ENCODE data around the gene MARK3.
"Not testable (repeated sequence)": the region's sequence is repeated elsewhere in the genome, so short reads cannot be mapped to it uniquely, and the experiment has no call there.

MARK3 gene

DNA sequence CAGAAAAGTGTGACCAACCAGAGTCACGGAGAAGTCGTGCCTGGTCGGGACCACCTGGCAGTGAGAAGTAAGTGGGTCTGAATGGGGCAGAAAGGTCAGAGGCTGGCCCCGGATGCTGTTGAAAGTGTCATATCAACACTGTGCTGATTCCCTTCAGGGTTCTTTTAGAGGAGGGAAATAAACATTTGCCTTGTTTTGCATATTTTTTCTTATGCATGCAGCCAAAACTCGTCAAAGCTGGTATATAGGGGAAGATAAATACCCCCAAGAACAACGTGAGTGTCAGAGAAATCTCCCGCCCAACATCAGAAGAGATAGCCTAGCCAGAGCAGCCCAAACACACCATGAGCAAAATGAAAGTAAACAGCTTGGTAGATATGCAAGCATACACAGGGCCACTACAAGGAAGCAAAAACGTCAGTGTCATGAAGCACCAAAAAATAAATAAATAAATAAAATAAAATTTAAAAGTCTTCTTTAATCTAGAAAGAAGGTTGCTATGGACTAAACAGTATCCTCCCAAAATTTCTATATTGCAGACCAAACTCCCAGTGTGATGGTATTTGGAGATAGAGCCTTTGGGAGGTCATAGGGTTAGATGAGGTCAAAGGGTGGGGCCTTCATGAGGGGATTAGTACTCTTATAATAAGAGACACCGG lies 29.1 kb upstream of the MARK3 start:
- no peak overlapping the region for H3K4me3 ChIP-seq (replicated peaks; ENCODE audit: insufficient read depth, low read length)
- TF ChIP-seq SPI1 (IDR thresholded peaks at IDR 0.05; ENCODE audit: borderline replicate concordance, low read depth), result no peak
- TF ChIP-seq, protein P1, sequence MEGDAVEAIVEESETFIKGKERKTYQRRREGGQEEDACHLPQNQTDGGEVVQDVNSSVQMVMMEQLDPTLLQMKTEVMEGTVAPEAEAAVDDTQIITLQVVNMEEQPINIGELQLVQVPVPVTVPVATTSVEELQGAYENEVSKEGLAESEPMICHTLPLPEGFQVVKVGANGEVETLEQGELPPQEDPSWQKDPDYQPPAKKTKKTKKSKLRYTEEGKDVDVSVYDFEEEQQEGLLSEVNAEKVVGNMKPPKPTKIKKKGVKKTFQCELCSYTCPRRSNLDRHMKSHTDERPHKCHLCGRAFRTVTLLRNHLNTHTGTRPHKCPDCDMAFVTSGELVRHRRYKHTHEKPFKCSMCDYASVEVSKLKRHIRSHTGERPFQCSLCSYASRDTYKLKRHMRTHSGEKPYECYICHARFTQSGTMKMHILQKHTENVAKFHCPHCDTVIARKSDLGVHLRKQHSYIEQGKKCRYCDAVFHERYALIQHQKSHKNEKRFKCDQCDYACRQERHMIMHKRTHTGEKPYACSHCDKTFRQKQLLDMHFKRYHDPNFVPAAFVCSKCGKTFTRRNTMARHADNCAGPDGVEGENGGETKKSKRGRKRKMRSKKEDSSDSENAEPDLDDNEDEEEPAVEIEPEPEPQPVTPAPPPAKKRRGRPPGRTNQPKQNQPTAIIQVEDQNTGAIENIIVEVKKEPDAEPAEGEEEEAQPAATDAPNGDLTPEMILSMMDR (IDR thresholded peaks at IDR 0.05; ENCODE audit: insufficient read depth, low read length), result no peak
- no peak for TF ChIP-seq GABPA (IDR thresholded peaks at IDR 0.05; ENCODE audit: low read depth)
- TF ChIP-seq, protein P2, sequence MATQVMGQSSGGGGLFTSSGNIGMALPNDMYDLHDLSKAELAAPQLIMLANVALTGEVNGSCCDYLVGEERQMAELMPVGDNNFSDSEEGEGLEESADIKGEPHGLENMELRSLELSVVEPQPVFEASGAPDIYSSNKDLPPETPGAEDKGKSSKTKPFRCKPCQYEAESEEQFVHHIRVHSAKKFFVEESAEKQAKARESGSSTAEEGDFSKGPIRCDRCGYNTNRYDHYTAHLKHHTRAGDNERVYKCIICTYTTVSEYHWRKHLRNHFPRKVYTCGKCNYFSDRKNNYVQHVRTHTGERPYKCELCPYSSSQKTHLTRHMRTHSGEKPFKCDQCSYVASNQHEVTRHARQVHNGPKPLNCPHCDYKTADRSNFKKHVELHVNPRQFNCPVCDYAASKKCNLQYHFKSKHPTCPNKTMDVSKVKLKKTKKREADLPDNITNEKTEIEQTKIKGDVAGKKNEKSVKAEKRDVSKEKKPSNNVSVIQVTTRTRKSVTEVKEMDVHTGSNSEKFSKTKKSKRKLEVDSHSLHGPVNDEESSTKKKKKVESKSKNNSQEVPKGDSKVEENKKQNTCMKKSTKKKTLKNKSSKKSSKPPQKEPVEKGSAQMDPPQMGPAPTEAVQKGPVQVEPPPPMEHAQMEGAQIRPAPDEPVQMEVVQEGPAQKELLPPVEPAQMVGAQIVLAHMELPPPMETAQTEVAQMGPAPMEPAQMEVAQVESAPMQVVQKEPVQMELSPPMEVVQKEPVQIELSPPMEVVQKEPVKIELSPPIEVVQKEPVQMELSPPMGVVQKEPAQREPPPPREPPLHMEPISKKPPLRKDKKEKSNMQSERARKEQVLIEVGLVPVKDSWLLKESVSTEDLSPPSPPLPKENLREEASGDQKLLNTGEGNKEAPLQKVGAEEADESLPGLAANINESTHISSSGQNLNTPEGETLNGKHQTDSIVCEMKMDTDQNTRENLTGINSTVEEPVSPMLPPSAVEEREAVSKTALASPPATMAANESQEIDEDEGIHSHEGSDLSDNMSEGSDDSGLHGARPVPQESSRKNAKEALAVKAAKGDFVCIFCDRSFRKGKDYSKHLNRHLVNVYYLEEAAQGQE (IDR thresholded peaks at IDR 0.05; ENCODE audit: insufficient replicate concordance, low read depth), result no peak
- no peak for TF ChIP-seq POLR2AphosphoS5 (IDR thresholded peaks at IDR 0.05; ENCODE audit: low read depth)

DNA sequence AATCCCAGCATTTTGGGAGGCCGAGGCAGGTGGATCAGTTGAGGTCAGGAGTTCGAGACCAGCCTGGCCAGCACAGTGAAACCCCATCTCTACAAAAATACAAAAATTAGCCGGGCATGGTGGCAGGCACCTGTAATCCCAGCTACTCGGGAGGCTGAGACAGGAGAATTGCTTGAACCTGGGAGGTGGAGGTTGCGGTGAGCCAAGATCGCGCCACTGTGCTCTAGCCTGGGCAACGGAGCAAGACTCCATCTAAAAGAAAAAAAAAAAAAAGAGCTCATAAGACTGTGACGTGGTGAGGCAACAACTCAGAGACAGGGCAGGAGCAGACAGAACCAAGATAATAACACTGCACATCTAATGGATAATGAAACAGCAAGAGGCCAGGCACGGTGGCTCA lies 27.7 kb upstream of the MARK3 start:
- H3K27ac ChIP-seq (replicated peaks); H3K27me3 ChIP-seq (ENCODE audit: insufficient read depth, poor library complexity, severe bottlenecking); DNase-seq (ENCODE audit: low read depth in 1 of 2, low spot score in 1 of 2); H3K4me3 ChIP-seq (replicated peaks; ENCODE audit: insufficient read depth, low read length): not testable (repeated sequence)

More for the DNA sequence above, 29.1 kb upstream of the MARK3 start:
- no peaks in the 10 kb centered on the region for H3K27me3 ChIP-seq (ENCODE audit: insufficient read depth, poor library complexity, severe bottlenecking)
- no peak for DNase-seq (ENCODE audit: low read depth in 1 of 2, low spot score in 1 of 2)
- no peak overlapping the region for H3K27ac ChIP-seq (replicated peaks)

DNA sequence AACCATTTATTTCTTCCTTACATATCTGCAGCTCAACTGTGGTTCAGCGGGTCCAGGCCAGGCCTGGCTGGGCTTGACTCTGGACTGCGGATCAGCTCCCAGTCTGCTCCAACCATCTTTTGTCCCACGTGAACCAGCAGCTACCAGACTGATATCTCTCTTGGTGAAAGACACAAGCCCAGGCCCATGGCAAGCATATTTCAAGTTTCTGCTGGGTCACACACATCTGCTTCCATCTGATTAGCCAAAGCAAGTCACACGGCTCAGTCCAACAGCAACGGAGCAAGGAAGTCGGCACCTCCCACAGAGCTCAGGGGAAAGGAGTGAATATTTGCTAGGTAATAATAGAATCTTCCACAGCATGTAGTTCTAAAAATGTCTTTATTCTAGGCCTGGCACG lies 24.7 kb upstream of the MARK3 start:
- Histone ChIP-seq H3K27me3 (ENCODE audit: insufficient read depth, poor library complexity, severe bottlenecking) (no peaks in the 10 kb centered on the region), H3K4me3 (replicated peaks; ENCODE audit: insufficient read depth, low read length) (no peak overlapping the region), H3K27ac (replicated peaks) (no peak overlapping the region)
- DNase-seq (ENCODE audit: low read depth in 1 of 2, low spot score in 1 of 2), result no peak
- TF ChIP-seq POLR2AphosphoS5 (IDR thresholded peaks at IDR 0.05; ENCODE audit: low read depth) (no peak), GABPA (IDR thresholded peaks at IDR 0.05; ENCODE audit: low read depth) (no peak), SPI1 (IDR thresholded peaks at IDR 0.05; ENCODE audit: borderline replicate concordance, low read depth) (no peak)
- TF ChIP-seq, protein P1 (IDR thresholded peaks at IDR 0.05; ENCODE audit: insufficient read depth, low read length), result no peak
- TF ChIP-seq, protein P2 (IDR thresholded peaks at IDR 0.05; ENCODE audit: insufficient replicate concordance, low read depth), result no peak

DNA sequence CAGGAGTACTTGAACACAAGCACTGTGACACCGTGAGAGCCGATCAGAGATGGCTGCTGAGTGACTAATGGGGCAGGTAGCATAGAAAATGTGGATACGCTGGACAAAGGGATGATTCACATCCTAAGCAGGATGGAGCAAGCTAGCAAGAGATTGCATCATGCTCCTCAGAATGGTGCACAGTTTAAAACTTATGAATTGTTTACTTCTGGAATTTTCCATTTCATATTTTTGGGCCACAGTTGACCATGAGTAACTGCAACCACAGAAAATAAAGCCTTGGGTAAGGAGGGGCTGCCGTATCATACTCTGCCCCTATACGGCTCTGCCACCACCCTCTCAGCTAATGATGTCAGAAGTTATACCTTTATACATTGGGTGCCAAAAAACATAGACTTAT lies 23.3 kb upstream of the MARK3 start:
- H3K4me3 ChIP-seq (replicated peaks; ENCODE audit: insufficient read depth, low read length), result no peak overlapping the region
- TF ChIP-seq GABPA (IDR thresholded peaks at IDR 0.05; ENCODE audit: low read depth) (no peak), POLR2AphosphoS5 (IDR thresholded peaks at IDR 0.05; ENCODE audit: low read depth) (no peak), SPI1 (IDR thresholded peaks at IDR 0.05; ENCODE audit: borderline replicate concordance, low read depth) (no peak)
- TF ChIP-seq, protein P1 (IDR thresholded peaks at IDR 0.05; ENCODE audit: insufficient read depth, low read length), result no peak
- TF ChIP-seq, protein P2 (IDR thresholded peaks at IDR 0.05; ENCODE audit: insufficient replicate concordance, low read depth), result no peak
- no peaks in the 10 kb centered on the region for H3K27me3 ChIP-seq (ENCODE audit: insufficient read depth, poor library complexity, severe bottlenecking)
- peak; percentile 52 to 67 for DNase-seq (ENCODE audit: low read depth in 1 of 2, low spot score in 1 of 2)
- no peak overlapping the region; the same call in 1 of the 2 replicates for H3K27ac ChIP-seq (replicated peaks)

All from HL-60 (cell line).